OCI-M2 (cell line): ENCODE results near the gene CCZ1B.
"Not testable (repeated sequence)": the region's sequence is repeated elsewhere in the genome, so short reads cannot be mapped to it uniquely, and the experiment has no call there.

Experiments used
- DNase-seq: peaks from one replicate; lab custom pipeline; 2025; ENCODE audit not compliant: unreplicated experiment; lab: John Stamatoyannopoulos, UW

CCZ1B gene

DNA sequence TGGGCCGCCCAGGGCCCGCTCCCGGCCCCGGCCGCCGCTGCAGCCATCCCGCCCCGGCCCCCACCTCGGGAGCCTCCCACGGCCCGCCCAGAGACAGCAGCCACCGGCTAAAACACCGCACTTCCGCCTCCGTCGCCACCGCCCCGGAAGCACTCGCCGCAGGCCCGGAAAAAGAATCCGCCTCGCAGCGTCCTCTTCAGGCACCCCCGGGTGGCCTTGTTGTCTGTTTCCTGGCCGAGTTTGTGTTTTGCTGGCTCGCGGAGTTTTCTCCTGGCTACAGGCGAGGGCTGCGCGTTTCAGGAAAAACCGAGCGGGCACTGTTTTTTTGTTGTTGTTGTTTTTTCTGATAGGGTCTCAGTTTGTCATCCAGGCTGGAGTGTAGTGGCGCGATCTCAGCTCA is at the start of gene CCZ1B:
Gene CCZ1B, minus strand, starts transcription at position 125 of the 400 bp plus-strand sequence. Its CDS starts 78 bp downstream, at position 47.
- not testable (repeated sequence) for DNase-seq

DNA sequence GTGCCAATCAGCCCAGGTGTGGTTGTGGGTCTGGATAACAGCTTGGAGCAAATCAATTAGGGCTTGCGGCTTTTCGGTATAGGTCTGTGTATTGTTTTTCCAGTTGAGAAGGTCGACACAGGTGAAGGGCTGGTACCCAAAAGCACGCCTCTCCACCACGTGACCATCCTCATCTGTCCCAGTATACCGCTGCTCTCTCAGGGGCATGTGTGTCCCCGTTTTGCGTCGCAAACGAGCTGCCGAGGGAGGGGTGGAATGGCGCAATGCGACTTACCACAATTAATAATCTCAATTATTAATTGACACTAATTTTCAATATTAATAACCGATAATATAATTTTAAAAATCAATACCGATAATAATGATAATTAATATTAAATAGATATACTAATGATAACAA is 48.9 kb upstream of the CCZ1B start:
- DNase-seq: not testable (repeated sequence)

DNA sequence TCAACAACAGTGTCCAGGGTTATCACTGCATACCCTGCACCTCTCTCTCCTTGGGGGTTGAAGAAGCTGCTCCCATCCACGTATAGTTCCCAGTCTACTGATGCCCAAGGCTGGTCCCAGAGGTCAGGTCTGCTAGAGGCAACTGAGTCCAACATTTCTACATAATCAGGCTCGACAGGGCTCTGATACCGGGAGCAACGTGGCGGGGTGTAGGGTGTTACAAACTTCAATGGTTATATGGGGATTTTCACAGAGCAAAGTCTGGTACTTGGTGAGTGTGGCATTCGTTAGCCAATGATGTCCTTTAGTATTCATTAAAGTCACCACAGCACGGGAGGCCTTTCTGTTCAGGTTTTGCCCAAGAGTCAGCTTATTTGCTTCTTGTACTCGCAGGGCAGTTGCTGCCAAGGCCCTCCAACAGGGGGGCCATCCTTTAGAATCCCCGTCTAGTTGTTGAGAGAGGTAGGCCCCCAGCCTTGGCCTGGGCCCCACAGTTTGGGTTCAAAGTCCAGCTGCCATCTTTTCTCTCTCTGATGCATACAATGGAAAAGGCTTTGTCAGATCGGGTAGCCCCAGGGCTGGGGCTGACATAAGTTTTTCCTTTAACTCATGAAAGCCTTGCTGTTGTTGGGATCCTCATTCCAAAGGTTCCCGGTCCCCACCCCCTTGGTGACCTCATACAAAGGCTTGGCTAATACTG is 46.3 kb upstream of the CCZ1B start:
- DNase-seq: not testable (repeated sequence)

DNA sequence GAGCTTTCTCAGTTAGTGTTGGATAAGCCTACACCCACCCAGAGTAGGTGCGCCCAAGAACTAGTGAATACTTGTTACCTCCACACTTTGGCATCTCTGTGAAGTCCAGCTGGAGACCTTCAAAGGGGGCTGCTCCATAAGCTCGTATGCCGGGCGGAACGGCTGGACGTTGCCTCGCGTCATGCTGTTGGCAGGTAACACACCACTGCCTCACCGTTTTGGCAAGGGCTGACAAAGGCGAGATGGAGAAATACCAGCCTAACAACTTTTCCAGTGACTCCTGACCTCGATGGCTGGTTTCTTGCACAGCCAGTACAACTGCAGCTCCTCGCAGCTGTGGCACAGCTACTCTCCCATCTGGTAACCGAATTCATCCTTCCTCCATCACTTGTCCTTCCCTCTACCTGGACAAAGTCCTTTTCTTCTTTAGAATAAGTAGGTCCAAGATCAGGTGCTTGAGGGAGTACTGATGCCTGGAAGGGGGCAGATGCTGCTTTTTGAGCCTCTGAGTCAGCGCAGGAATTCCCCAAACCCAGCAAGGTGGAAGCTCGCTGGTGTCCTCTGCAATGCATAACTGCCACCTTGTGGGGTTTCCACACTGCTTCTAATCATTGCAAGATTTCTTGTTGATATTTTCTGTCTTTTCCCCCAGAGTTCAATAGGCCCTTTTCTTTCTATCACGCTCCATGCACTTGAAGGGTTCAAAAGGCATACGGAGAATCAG is 45.5 kb upstream of the CCZ1B start:
- not testable (repeated sequence) for DNase-seq

DNA sequence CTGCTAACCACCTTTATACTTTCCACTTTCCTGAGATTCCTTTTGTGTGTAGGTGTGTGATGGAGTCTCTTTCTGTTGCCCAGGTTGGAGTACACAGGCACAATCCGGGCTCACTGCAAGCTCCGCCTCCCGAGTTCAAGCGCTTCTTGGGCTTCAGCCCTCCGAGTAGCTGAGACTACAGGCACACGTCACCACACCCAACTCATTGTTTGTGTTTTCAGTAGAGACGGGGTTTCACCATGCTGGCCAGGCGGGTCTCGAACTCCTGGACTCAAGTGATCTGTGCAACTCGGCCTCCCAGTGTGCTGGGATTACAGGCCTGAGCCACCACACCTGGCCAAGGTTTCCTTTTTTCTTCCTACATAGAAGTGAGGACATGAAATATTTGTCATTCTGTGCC is 38.7 kb upstream of the CCZ1B start:
- DNase-seq: not testable (repeated sequence)

DNA sequence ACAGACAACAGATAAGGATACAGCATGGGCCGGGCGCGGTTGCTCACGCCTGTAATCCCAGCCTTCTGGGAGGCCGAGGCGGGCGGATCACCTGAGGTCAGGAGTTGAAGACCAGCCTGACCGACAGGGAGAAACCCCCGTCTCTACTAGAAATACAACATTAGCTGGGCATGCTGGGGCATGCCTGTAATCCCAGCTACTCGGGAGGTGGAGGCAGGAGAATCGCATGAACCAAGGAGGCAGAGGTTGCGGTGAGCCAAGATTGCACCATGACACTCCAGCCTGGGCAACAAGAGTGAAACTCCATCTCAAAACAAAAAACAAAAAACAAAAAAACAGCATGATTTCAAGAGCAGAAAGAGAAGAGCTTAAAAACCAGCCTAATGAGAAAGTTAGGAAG is 38.1 kb upstream of the CCZ1B start:
- not testable (repeated sequence) for DNase-seq

DNA sequence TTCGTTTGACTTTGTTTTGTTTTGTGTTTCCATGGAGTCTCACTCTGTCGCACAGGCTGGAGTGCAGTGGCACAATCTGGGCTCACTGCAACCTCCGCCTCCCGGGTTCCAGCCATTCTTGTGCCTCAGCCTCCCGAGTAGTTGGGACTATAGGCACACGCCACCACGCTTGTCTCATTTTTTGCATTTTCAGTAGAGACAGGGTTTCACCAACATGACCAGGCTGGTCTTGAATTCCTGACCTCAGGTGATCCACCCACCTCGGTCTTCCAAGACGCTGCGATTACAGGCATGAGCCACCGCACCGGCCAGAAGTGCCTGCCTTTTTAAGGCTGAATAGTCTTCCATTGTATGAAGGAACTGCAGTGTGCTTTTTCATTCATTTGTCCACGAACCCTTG is 36.8 kb upstream of the CCZ1B start:
- DNase-seq: not testable (repeated sequence)

DNA sequence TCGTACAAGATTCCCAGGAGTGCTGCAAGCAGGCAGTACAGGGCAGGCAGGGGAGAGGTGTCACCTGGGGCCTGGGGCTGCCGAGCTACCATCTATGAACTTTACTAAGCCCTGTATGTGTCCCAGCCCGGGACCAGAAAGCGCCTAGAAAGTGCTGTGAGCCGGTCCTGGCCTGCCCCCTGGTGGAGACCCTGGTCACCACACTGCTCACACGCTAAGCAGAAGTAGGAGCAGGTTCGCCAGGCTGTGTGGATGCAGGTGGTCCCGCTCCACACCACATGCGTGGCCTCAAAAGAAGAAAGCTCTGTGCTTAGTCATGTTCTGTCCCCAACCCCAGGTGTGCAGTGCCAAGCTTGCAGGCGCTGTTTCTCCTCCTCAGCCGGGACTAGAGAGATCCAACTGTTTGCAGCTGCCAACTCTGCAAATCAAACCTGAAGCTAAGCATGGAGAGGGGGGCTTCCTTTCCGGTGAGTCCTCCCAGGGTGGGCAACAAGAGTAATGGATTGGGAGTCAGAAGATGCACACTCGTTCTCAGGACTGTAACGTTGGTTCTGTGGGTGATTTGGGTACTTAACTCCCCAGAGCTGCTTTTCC is 31.7 kb upstream of the CCZ1B start:
- DNase-seq: peak; percentile 17

DNA sequence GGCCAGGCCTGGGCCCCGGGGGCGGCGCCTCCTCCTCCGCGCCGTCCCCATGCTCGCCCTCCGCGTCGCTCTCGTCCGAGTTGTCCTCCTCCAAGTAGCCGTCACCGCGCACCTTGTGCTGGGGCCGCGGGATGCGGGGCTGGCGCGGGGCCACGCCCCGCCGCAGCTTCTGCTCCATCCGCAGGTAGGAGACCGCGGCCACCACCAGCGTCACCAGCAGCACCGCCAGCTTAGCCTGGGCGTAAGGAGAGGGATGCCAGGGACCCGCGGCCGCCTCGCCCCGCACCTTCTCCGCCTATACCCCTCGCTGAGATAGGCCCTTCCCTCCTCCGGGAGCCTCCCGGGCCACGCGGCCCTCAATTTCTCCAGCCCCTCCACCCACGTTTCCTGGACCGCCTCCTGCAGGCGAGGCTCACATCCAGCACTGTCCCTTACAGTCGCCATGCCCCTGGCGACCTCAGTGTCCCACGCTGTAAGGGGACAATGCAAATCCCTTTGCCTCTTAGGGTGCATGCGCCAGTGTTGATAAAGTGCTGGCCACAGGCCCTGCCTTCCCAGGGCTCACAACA is 29.6 kb upstream of the CCZ1B start:
- DNase-seq: not testable (repeated sequence)

DNA sequence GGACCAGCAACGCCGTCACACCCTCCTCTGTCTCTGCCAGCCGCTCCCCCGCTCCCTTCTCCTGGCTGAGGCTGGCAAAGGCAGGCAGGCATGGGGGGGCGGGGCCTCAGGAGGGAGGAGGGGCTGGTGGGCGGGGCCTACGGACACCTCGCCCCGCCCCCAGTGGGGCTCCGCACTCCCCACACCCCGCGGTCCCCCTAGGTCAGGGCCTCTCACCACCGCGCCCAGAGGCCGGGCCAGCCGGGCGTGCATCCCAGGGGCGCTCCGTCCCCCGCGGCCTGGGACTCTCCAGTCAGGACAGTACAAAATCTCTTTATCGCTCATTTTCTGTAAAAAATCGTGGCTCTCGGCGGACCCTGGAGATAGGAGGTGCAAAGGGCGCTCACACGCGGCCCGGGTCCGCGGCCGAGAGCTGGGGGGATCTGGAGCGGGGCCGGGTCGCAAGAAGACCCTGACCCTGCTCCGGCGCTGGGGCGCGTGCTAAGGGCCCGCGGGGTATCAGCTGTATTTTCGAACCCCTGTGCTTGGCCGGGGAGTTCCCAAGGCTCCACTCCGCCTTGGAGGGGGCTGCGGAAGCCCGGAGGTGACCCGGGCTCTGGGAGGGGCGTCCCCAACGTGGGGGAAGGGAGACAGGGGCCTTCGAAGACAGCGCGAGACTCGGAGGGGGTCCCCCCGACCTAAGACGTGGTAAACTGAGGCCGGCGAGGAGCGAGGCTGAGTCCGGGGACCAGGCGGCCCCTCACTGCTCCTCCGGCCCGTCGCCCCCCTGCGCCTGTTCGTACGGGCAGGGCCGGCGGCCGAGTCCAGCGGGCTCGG is 28.9 kb upstream of the CCZ1B start:
- DNase-seq: not testable (repeated sequence)

DNA sequence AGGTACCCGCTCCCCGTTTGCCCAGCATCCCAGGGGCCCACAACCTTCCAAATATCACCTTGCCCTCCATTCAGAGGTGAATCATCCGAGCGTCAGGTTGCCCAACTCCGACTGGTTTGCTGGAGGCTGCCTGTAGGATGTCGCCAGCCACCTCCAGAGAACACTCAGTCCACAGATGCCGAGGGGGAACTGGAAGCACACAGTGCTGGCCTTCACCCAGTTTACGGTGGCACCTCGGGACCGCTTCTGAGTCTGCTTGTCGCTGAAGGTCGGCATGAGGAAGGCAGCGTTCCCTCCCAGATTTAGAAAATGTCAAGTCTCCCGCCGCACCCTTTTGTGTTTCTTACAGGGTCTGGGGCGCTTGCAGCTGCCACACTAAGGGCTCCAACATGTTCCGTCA is 27.6 kb upstream of the CCZ1B start:
- not testable (repeated sequence) for DNase-seq

DNA sequence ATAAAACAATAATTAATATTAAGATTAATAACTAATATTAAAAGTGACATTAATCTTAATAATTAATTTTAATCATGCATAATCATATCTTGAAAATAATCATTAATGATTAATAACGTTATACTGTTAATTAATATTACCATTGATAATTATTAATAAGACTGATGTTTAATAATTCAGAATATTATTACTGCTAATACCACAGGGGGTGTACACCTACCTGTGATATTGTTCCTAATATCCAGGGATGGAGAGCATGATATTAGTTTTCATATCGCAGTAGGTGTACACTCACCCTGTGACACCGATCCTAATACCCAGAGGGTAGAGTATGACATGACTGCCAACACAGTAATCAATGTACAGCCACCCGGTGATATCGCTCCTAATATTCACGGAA is 23.1 kb upstream of the CCZ1B start:
- not testable (repeated sequence) for DNase-seq

DNA sequence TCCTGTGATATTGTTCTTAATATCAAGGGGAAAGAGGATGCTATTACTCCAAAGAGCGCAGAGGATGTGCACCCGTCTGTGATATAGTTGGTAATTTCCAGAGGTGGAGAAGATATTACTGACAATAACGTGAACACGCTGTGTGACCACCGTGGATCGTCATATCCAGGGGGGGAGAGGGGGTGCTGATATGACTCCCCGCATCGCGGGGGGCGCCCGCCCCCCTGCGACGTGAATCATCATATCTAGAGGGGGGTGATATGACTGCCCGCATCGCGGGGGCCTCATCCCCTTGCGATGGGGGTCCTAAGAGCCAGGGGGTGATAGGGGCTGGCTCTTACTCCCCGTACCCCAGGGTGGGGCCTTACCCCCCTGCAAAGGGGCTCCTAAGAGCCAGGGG is 21.7 kb upstream of the CCZ1B start:
- not testable (repeated sequence) for DNase-seq

DNA sequence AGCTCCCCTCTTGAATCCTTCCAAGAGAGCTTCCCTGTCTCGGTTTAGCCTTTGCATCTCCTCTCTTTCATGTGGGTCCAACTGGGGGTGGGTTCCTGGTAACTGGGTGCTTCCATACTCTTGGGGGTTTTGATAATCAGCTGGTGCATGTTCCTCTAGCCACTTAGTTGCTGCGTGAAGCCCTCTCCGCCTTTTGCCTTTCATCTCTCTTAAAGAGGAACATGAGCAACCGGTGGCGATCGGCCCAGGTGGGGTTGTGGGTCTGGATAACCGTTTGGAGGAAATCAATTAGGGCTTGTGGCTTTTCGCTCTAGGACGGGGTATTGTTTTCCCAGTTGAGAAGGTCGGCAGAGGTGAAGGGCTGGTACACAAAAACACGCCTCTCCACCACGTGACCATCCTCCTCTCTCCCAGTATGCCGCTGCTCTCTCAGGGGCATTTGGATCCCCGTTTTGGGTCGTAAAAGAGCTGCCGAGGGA is 19.9 kb upstream of the CCZ1B start:
- not testable (repeated sequence) for DNase-seq

DNA sequence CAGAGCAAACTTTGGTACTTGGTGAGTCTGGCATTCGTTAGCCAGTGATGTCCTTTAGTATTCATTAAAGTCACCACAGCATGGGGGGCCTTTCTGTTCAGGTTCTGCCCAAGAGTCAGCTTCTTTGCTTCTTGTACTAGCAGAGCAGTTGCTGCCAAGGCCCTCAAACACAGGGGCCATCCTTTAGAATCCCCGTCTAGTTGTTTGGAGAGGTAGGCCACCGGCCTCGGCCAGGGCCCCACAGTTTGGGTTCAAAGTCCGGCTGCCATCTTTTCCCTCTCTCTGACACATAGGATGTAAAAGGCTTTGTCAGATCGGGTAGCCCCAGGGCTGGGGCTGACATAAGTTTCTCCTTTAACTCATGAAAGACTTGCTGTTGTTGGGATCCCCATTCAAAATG is 17.6 kb upstream of the CCZ1B start:
- not testable (repeated sequence) for DNase-seq

DNA sequence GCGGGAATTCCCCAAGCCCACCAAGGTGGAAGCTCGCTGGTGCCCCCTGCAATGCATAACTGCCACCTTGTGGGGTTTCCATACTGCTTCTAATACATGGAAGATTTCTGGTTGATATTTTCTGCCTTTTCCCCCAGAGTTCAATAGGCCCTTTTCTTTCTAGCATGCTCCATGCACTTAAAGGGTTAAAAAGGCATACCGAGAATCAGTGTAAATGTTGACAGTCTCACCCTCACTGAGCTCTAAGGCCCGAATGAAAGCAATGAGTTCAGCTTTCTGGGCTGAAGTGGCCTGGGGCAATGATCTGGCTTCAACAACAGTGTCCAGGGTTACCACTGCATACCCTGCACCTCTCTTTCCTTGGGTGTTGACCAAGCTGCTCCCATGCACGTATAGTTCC is 17.0 kb upstream of the CCZ1B start:
- not testable (repeated sequence) for DNase-seq

DNA sequence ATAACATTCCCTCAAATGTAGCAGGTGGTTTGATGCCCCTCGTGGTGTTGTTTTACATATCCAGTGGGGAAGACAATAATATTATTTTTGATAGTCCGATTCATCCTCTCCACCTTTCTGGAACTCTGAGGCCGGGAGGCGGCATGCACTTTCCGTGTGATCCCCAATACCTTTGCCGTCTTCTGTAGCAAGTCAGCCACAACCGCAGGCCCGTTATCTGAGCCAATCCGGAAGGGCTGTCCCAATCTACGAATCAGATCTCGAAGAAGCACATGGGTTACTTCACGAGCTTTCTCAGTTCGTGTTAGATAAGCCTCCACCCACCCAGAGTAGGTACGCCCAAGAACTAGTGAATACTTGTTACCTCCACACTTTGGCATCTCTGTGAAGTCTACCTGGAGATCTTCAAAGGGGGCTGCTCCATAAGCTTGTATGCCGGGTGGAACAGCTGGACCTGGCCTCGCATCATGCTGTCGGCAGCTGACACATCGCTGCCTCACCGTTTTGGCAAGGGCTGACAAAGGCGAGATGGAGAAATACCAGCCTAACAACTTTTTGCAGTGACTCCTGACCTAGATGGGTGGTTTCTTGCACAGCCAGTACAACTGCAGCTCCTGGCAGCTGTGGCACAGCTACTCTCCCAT is 16.3 kb upstream of the CCZ1B start:
- not testable (repeated sequence) for DNase-seq

DNA sequence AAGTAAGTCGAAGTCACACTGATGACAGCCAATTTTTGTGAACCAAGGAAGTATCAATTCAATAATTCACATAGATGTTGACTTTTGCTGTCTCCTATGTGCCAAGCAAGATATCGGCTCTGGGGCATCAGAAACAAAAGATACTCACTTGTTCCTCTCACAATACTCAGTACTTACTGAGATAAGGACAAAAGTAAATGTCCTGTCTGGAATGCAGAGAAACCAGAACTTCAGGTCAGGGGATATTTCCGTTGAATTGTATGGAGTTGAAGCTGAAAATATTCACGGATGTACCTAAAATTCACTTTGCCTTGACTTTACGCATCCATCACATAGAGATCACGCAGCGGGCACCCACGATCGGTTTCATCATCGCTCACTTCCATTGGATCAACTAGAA is 11.0 kb upstream of the CCZ1B start:
- not testable (repeated sequence) for DNase-seq

DNA sequence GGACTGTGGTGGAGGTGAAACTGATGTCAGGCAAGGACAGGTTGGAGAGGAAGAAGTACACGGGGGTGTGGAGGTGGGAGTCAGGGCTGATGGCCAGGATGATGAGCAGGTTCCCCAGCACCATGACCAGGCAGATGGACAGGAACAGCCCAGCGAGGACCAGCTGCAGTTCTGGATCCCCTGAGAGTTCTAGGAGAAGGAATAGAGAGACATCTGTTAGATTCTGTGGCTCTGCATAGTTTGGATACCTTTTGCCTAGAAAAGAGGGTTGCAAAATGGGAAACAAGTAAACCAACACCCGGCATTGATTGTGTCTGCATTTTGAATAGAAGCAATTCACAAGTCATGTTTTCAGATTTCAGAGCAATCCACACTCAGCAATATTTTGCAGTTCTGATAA is 9.4 kb upstream of the CCZ1B start:
- DNase-seq: not testable (repeated sequence)

DNA sequence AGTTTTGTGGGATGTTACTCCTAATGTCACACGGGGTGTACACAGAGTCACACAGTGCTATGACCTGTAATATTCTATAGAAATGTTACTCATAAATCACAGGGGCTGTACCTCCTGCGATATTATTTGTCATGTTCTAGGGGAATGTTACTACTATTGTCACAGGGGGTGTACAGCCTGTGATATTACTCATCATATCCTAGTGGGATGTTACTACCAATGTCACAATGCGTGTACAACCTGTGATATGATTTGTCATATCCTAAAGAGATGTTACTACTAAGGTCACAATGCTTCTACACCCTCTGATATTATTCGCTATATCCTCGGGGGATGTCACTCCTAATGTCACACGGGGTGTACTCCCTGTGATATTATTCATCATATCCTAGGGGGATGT is 7.6 kb upstream of the CCZ1B start:
- DNase-seq: no peak
